ENCODE results near the gene MVB12A.

GRCh38 chr19:17406887-17407196 lies 13.0 kb upstream of the MVB12A start:
- no peak for TF ChIP-seq CTCF (IDR thresholded peaks at IDR 0.05)
- TF ChIP-seq EZH2phosphoT487 (IDR thresholded peaks at IDR 0.05) = no peak
